ENCODE data around the gene CCNL2.
A peak's percentile ranks its signal among the peaks of the same experiment; 100 is the strongest.

Gene CCNL2

GRCh38 chr1:1356796-1357401, 42.2 kb downstream of the CCNL2 start:
- DNase-seq (ENCODE audit: low read depth in 2 of 2, low spot score in 1 of 2), result no peak

DNA sequence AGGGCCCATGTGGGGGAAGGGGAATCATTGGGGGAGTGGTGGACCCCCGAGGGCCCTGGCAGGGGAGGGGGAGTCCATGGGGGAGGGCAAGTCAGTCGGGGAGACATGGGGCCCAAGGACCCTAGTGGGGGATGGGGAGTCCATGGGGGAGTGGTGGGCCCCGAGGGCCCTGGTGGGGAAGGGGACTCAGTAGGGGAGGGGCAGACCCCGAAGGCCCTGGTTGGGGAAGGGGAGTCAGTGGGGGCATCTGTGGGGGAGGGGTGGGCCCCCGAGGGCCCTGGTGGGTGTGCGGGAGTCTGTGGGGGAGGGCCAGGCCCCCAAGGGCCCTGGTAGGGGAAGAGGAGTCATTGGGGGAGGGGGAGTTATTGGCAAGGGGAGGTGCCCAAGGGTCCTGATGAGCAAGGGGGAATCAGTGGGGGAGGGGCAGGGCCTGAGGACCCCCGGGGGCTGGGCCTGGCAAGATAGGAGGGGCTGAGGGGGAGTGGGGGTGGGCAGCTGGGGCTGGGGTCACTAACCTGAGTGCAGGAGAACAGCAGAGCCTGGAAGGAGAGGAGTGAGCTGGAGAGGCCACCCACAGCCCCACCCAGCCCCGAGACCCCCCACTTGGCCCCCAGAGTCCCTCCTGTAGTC, 42.9 kb downstream of the CCNL2 start:
- DNase-seq (ENCODE audit: low read depth in 2 of 2, low spot score in 1 of 2), result no peak

DNA sequence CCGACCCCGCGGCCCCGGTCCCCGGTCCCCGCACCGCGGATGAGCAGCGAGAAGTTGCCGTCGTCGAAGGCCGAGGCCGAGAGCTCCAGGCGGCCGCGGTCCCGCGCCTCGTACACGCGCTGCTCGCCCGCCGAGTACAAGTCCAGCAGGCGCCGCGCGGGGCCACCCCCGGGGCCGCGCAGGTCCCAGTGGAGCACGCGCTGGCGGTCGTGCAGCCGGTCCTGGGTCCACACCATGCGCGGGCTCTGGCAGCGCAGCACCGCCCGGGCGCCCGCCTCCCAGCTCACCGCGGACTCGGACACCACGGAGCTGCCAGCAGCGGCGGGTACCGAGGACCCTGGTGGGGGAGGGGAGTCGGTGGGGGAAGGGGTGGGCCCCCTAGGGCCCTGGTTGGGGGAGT, 43.7 kb downstream of the CCNL2 start:
- DNase-seq (ENCODE audit: low read depth in 2 of 2, low spot score in 1 of 2), result no peak

GRCh38 chr1:1354271-1355247, 44.6 kb downstream of the CCNL2 start:
- DNase-seq (ENCODE audit: low read depth in 2 of 2, low spot score in 1 of 2), result no peak

DNA sequence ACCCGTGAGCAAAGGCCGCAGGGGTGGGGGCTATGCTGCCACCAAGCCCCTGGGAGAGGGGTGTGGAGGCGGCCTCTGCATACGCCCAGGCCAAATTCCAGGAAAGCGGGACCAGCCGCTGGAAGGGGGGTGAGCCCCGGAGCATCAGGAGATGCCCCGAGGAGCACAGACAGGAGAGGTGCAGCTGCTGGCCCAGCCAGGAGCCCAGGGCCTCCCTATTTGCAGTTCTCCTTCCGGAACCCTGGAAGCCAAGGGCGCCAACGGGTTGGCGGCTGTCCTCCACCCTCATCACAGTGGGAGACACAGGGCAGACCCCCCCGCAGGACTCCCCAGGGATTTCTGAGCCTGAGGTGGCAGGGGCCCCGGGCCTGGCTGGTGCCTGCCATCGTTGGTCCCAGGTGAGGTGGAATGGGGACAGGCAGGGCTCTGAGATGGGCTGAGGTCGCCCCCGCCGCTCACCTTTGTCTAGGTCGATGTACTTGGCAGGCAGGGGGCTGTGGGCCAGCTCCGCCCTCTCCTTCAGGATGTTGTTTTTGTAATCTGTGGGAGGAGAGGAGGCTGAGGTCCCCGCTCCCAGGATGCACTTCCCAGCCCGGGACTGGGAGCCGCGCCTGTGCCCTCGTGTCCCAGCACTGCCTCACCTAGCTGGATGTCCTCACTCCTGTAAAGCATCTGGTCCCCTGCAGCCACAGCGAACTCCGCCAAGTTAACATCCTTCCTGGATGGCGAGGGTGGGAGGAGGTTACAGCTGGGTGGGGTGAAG, 45.6 kb downstream of the CCNL2 start:
- DNase-seq (ENCODE audit: low read depth in 2 of 2, low spot score in 1 of 2), result no peak

DNA sequence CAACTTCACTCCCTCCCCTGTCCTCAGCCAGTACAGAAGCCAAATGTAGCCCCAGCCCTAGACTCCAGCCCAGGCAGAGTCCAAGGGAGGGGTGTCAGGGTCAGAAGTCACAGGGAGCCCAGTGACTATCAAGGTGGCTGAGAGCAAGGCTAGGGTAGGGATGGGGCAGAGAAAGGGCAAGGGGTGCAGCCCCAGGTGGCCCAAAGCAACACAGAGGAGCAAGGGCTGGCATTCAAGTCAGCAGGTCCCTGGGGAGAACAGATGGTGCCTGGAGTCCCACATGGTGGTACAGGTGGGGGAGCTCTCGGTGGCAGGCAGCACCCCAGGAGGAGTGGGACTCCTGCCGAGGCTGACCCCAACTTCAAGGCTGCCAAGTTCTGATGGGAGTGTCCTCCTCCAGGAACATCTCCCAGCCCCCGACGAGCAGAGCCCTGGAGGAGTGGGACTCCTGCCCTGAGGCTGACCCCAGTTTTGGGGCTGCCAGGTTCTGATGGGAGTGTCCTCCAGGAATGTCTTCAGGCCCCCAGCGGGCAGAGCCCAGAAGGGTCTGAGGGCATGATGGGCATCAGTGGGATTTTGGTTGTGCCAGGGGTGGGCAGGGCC, 46.2 kb downstream of the CCNL2 start:
- no peak for DNase-seq (ENCODE audit: low read depth in 2 of 2, low spot score in 1 of 2)

GRCh38 chr1:1351511-1352427, 47.4 kb downstream of the CCNL2 start:
- DNase-seq (ENCODE audit: low read depth in 2 of 2, low spot score in 1 of 2), result no peak

DNA sequence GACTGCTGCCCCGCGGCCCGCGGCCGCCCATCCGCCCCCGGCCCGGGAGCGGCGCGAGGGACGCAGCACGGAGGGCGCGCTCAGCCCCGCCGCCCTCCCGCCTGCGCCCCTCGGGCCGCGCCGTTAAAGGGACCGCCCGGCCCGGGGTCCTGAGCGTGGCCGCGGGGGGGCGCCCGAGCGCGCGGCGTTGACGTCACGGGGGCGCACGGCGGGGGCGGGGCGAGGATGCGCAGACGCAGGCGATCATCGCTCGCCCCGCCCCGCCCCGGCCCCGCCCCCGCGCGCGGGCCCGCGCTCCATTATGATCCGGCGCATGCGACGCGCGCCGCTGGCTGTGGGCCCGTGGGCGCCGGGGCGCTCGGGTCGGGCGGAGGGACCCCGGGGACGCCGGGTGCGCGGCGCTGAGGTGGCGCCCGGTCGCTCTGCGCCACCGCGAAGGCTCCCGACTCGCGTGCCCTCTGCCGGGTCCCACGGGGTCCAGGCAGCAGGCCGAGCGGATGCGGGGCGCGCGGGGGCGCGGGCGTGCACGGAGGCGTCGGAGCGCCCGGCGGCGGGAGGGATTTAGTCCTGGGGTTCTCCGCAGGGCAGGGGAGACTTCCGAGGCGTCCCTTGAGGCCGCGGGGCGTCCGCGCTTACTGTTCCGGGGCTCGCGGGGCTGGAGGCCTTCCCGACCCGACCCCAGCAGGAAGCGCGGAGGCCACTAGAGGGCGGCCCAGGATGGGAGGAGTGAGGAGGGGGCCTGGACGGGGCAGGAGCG, 49.7 kb downstream of the CCNL2 start, which contains the start of gene DVL1:
Gene DVL1 (minus strand): TSS at position 163 of the 757 bp plus-strand sequence. CDS start 353 bp downstream, outside the sequence.
- DNase-seq (ENCODE audit: low read depth in 2 of 2, low spot score in 1 of 2), result peak; percentile 28 to 49

DNA sequence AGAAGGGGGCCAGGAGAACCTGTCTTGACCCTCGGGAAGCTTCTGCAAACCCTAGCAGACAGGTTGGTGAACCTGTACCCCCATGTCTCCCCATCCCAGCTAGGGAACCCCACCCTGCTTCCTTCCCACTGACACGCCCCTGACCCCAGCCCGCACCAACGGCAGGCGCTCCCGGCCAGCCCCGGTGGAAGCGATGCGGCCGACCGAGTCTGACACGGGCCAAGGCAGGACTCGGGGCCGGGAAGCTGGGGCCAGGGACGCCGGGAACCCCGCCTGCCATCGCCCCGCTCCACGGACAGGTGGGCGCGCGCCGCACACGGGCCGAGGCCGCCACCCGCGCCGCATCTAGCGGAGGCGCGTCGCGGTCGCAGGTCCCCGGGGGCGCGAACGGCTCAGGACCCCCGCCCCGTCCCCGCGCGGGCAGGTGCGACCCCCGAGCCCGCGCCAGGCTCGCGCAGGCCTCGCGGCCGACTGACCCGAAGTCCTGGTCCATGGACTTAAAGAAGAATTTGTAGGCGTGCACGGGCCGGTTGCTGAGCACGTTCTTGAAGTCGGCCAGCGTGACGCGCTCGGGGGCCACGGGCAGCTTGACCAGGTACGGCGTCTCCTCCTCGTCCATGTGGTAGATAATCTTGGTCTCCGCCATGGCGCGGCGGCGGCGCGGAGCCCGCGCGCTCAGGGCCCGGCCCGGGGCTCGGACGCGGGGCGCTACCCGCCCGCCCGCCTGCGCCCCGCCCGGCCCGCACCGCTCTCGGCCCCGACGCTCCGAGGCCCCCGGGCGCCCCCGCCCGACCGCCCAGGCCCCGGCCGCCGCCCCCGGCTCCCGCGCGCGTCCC, 50.5 kb downstream of the CCNL2 start:
- DNase-seq (ENCODE audit: low read depth in 2 of 2, low spot score in 1 of 2), result no peak

DNA sequence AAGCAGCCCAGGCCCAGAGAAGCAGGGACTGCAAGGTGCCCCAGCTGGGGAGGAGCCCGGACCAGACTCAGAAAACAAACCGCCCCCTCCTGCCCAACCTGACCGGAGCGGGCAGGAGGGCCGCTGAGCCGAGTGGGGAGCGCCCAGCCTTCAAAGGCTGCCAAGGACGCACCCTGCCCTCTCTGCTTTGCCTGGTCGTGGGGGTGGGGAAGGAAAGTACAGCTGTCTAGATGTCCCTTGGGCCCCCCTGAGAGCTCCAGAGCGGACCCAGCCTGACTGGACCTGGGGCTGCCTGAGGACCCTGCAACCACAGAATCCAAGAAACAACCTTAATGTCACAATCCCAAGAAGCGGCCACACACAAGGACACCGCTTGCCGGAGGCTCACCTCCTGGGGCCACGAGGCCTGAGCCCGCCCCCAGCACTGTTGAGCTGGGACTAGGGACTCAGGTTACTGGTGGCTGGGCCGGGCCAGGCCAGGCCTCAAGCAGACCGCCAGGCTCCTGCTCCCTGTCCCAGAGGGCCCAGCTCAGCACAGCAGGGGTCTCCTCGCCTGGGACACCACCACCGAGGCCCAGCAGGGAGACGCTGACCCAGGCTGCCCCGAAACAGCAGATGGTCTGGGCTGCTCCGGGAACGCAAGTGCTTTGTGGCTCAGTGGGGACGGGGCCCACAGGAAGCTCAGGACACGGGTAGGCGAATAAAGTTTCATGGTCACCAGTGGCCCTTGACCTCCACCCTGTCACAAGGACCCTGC, 51.3 kb downstream of the CCNL2 start:
- no peak for DNase-seq (ENCODE audit: low read depth in 2 of 2, low spot score in 1 of 2)

GRCh38 chr1:1347026-1347595, 52.0 kb downstream of the CCNL2 start:
- DNase-seq (ENCODE audit: low read depth in 2 of 2, low spot score in 1 of 2), result no peak

GRCh38 chr1:1346501-1346890, 52.6 kb downstream of the CCNL2 start:
- DNase-seq (ENCODE audit: low read depth in 2 of 2, low spot score in 1 of 2), result no peak

GRCh38 chr1:1345860-1346500, 53.2 kb downstream of the CCNL2 start:
- no peak for DNase-seq (ENCODE audit: low read depth in 2 of 2, low spot score in 1 of 2)

GRCh38 chr1:1345384-1345783, 53.8 kb downstream of the CCNL2 start:
- no peak for DNase-seq (ENCODE audit: low read depth in 2 of 2, low spot score in 1 of 2)

- DNase-seq (ENCODE audit: low read depth in 2 of 2, low spot score in 1 of 2), result no peak
These were observed 54.3 kb downstream of the CCNL2 start for GRCh38 chr1:1344655-1345361.

Data from stimulated activated CD8-positive, alpha-beta memory T cell treated with anti-CD3 and anti-CD28 coated beads, Interleukin-4, amount 100 ng/mL, for 1 hour (primary cell).